Measurements from ENCODE around the gene GC.
"Not testable (repeated sequence)": the region's sequence is repeated elsewhere in the genome, so short reads cannot be mapped to it uniquely, and the experiment has no call there.

The GC gene

GRCh38 chr4:71783972-71784371, at the start of gene GC:
GC (minus strand) TSS chr4:71784079; CDS start chr4:71784018, 61 bp downstream.
- Mint-ChIP-seq H3K4me3 (no peak within 1 kb of the TSS), H3K27ac (no peak within 1 kb of the TSS), H3K36me3 (ENCODE audit: low read depth) (no peaks in the 10 kb centered on the region), H3K4me1 (ENCODE audit: low read depth) (no peaks in the 10 kb centered on the region), H3K27me3 (no peaks in the 10 kb centered on the region), H3K9me3 (no peaks in the 10 kb centered on the region)

DNA sequence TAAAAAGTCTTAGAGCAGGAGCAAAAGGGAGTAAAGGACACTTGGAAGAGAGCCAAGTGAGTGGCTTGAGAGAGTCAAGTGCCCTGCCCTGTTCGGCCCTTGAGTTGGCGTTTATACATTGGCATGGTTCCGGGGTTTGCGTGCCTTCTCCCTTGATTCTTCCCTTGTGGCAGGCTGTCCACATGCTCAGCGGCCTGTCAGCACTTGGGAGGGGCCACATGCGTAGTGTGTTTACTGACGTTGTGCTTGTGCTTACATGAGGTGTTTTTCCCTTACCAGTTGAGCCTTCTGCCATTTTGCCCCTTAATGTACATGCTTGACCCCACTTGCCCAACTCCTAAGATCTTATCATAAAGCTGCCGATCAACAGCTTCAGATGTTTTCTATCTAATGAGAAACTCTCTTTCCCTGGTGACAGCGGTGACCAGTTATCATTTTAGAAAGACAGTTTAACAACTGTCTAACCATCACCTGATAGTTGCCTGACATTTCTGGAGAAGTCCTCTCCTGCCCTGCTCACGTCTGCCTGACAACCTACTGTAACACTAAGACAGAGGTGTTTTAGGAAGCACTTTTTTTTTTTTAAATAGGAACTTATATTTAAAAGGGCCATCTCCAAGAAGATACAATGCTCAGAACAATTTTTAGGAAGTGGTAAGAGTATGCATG, 49.5 kb upstream of the GC start:
- H3K4me1 Mint-ChIP-seq (ENCODE audit: low read depth) = no peaks in the 10 kb centered on the region
- no peaks in the 10 kb centered on the region for H3K36me3 Mint-ChIP-seq (ENCODE audit: low read depth)
- H3K9me3 Mint-ChIP-seq = no peaks in the 10 kb centered on the region
- H3K27me3 Mint-ChIP-seq = no peaks in the 10 kb centered on the region
- H3K27ac Mint-ChIP-seq = no peak overlapping the region
- H3K4me3 Mint-ChIP-seq = no peak overlapping the region

- Mint-ChIP-seq H3K27me3 (no peaks in the 10 kb centered on the region), H3K9me3 (no peaks in the 10 kb centered on the region), H3K27ac (no peak overlapping the region), H3K4me3 (no peak overlapping the region), H3K4me1 (ENCODE audit: low read depth) (no peaks in the 10 kb centered on the region), H3K36me3 (ENCODE audit: low read depth) (no peaks in the 10 kb centered on the region)
Measured at GRCh38 chr4:71832049-71832448, 48.2 kb upstream of the GC start.

GRCh38 chr4:71830497-71831190, 46.8 kb upstream of the GC start:
- Mint-ChIP-seq H3K27ac (no peak overlapping the region), H3K36me3 (ENCODE audit: low read depth) (no peaks in the 10 kb centered on the region), H3K27me3 (no peaks in the 10 kb centered on the region), H3K4me1 (ENCODE audit: low read depth) (no peaks in the 10 kb centered on the region), H3K9me3 (peaks cover 4% of the 10 kb centered on the region), H3K4me3 (no peak overlapping the region)

GRCh38 chr4:71828470-71828869, 44.6 kb upstream of the GC start:
- H3K27me3 Mint-ChIP-seq = no peaks in the 10 kb centered on the region

GRCh38 chr4:71827826-71828225, 43.9 kb upstream of the GC start:
- no peak overlapping the region for H3K4me3 Mint-ChIP-seq
- peaks cover 4% of the 10 kb centered on the region for H3K9me3 Mint-ChIP-seq
- no peaks in the 10 kb centered on the region for H3K4me1 Mint-ChIP-seq (ENCODE audit: low read depth)
- no peak overlapping the region for H3K27ac Mint-ChIP-seq
- H3K27me3 Mint-ChIP-seq = no peaks in the 10 kb centered on the region
- H3K36me3 Mint-ChIP-seq (ENCODE audit: low read depth) = no peaks in the 10 kb centered on the region

More at GRCh38 chr4:71828470-71828869, 44.6 kb upstream of the GC start:
- Mint-ChIP-seq H3K4me1 (ENCODE audit: low read depth) (no peaks in the 10 kb centered on the region), H3K9me3 (peaks cover 4% of the 10 kb centered on the region), H3K4me3 (no peak overlapping the region), H3K36me3 (ENCODE audit: low read depth) (no peaks in the 10 kb centered on the region), H3K27ac (no peak overlapping the region)

GRCh38 chr4:71816676-71817303, 32.9 kb upstream of the GC start:
- Mint-ChIP-seq H3K4me1 (ENCODE audit: low read depth) (no peaks in the 10 kb centered on the region), H3K4me3 (no peak overlapping the region)

DNA sequence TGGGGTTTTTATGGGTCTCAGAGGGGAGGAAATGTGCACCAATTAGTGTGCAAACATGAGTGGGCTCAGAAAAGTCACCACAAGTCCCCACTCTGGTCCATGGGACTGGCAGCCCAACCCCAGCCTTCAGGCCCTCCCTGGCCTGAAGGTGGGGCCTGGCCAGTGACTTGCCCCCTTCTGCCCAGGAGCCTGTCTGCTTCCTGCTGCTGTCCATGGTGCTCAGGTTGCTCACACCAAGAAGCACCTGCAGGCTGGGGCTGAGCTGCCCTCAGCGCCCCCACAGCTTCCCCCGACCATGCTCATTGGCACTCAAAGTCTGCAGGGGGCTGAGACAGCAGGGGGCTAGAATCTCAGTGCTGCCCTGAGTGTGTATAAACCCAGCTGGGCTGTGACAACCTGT, 30.6 kb upstream of the GC start:
- Mint-ChIP-seq H3K36me3 (ENCODE audit: low read depth) (no peaks in the 10 kb centered on the region), H3K27ac (no peak overlapping the region), H3K4me3 (no peak overlapping the region), H3K27me3 (no peaks in the 10 kb centered on the region), H3K9me3 (no peaks in the 10 kb centered on the region), H3K4me1 (ENCODE audit: low read depth) (no peaks in the 10 kb centered on the region)

More at GRCh38 chr4:71816676-71817303, 32.9 kb upstream of the GC start:
- Mint-ChIP-seq H3K9me3 (no peaks in the 10 kb centered on the region), H3K27me3 (no peaks in the 10 kb centered on the region), H3K36me3 (ENCODE audit: low read depth) (no peaks in the 10 kb centered on the region), H3K27ac (no peak overlapping the region)

- not testable (repeated sequence) for H3K4me1 Mint-ChIP-seq (ENCODE audit: low read depth); H3K36me3 Mint-ChIP-seq (ENCODE audit: low read depth); H3K9me3 Mint-ChIP-seq; H3K27me3 Mint-ChIP-seq; H3K4me3 Mint-ChIP-seq; H3K27ac Mint-ChIP-seq
Measured at GRCh38 chr4:71809805-71810204, 25.9 kb upstream of the GC start.

GRCh38 chr4:71807469-71807868, 23.6 kb upstream of the GC start:
- Mint-ChIP-seq H3K9me3 (no peaks in the 10 kb centered on the region), H3K27me3 (no peaks in the 10 kb centered on the region)

DNA sequence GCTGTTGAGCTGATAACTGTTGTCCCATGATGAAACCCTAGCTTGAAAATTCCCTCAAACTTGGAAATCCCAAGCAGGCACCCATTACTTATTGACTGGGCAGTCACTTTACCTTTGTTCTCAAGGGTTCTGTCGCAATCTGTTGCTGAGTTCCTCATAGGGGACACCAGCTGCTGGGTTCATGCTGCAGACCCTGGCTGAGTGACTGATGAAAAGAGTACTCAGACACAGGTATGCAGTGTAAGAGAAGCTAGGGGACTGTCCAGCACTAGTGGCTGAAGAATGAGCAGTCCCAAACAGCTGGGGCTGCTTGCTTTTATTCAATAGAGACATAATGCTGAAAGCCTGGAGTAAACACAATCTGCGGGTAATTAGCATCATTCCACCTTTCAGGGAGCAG, 21.4 kb upstream of the GC start:
- H3K4me1 Mint-ChIP-seq (ENCODE audit: low read depth); H3K36me3 Mint-ChIP-seq (ENCODE audit: low read depth); H3K27me3 Mint-ChIP-seq; H3K27ac Mint-ChIP-seq; H3K9me3 Mint-ChIP-seq; H3K4me3 Mint-ChIP-seq: not testable (repeated sequence)

More at GRCh38 chr4:71807469-71807868, 23.6 kb upstream of the GC start:
- no peak overlapping the region for H3K27ac Mint-ChIP-seq
- no peaks in the 10 kb centered on the region for H3K36me3 Mint-ChIP-seq (ENCODE audit: low read depth)
- no peak overlapping the region for H3K4me3 Mint-ChIP-seq
- H3K4me1 Mint-ChIP-seq (ENCODE audit: low read depth) = no peaks in the 10 kb centered on the region

DNA sequence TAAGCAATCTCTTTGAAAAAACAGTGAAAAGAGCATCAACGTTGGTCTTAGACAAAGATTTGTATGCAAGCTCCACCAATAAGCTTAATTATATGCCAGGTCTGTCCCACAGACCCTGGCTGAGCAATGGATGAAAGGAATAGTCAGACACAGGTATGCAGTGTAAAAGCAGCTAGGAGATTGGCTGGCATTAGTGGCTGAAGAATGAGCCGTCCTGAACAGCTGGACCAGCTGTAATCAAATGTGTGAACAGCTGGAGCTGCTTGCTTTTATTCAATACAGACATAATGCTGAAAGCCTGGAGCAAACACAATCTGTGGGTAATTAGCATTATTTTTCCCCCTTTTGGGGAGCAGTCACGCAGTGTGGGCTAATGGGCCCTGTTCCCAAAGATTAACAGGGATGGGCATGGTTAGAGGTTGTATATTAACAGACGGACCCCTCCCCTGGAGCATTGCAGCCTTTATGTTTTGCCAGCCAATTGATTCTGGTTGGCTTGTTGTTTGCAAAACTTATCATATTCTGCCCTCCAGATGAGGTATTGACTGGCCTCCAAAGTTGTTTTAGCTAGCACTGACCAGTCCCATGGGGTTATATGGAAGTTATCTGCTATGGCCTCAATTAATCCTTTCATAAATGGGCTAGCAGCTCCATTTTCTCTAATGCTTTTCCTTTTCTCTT, 20.3 kb upstream of the GC start:
- not testable (repeated sequence) for H3K36me3 Mint-ChIP-seq (ENCODE audit: low read depth); H3K4me3 Mint-ChIP-seq; H3K9me3 Mint-ChIP-seq; H3K27ac Mint-ChIP-seq; H3K4me1 Mint-ChIP-seq (ENCODE audit: low read depth); H3K27me3 Mint-ChIP-seq

- no peak overlapping the region for H3K27ac Mint-ChIP-seq
- H3K4me3 Mint-ChIP-seq = no peak overlapping the region
- H3K9me3 Mint-ChIP-seq = no peaks in the 10 kb centered on the region
- H3K27me3 Mint-ChIP-seq = no peaks in the 10 kb centered on the region
- no peaks in the 10 kb centered on the region for H3K36me3 Mint-ChIP-seq (ENCODE audit: low read depth)
- no peaks in the 10 kb centered on the region for H3K4me1 Mint-ChIP-seq (ENCODE audit: low read depth)
Measured at GRCh38 chr4:71785959-71786358, 2.1 kb upstream of the GC start.

DNA sequence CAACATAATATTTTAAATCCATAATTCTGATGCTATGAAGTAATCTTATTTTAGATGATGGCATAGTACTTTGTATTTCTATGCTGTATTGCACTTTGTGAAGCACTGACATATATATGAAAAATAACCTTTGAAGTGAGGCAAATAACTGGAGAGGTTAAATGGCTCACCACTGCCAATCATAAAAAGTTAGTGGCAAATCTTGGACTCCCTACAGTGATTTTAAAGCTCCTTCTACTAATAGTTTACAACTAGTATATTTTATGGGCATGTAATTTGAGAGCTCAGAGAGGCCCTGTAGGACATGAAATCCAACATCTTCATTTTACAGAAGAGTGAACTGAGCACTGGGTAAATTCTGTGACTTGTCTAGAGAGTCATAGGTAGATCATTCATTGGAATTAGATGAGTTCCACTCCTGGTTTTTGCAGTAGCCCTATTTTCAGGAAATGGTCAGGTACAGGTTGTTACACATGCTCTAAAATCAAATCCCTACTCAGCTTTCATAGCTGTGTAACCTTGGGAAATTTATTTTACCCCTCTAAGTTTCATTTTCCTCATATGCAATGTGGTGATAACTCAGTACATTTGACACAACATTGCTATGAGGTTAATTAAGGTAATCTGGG, 804 bp upstream of the GC start:
- no peak overlapping the region for H3K27ac Mint-ChIP-seq
- no peaks in the 10 kb centered on the region for H3K4me1 Mint-ChIP-seq (ENCODE audit: low read depth)

GRCh38 chr4:71777891-71778290, 6.0 kb downstream of the GC start:
- Mint-ChIP-seq H3K4me3 (no peak overlapping the region), H3K27ac (no peak overlapping the region), H3K27me3 (peaks cover 6% of the 10 kb centered on the region), H3K9me3 (no peaks in the 10 kb centered on the region), H3K36me3 (ENCODE audit: low read depth) (no peaks in the 10 kb centered on the region), H3K4me1 (ENCODE audit: low read depth) (no peaks in the 10 kb centered on the region)

More for the DNA sequence above, 804 bp upstream of the GC start:
- H3K4me3 Mint-ChIP-seq = no peak overlapping the region
- H3K9me3 Mint-ChIP-seq = no peaks in the 10 kb centered on the region
- H3K27me3 Mint-ChIP-seq = no peaks in the 10 kb centered on the region
- no peaks in the 10 kb centered on the region for H3K36me3 Mint-ChIP-seq (ENCODE audit: low read depth)

Data from stimulated activated naive CD8-positive, alpha-beta T cell treated with anti-CD3 and anti-CD28 coated beads, Interleukin-15, Interleukin-2, amounts not matched to agents 100 ng/mL and 50 ng/mL, for 24 hours (primary cell).